CD4-positive, alpha-beta T cell treated with Interleukin-6 for 4 hours (primary cell): ENCODE results near the gene MSL2.
A peak's percentile ranks its signal among the peaks of the same experiment; 100 is the strongest.
"Not testable (repeated sequence)": the region's sequence is repeated elsewhere in the genome, so short reads cannot be mapped to it uniquely, and the experiment has no call there.

ENCODE experiments used
- DNase-seq: peaks from one replicate; pipeline ENCODE4 v3.0.0-alpha.2; 2020; ENCODE audit warnings: mixed read lengths

Gene MSL2

DNA sequence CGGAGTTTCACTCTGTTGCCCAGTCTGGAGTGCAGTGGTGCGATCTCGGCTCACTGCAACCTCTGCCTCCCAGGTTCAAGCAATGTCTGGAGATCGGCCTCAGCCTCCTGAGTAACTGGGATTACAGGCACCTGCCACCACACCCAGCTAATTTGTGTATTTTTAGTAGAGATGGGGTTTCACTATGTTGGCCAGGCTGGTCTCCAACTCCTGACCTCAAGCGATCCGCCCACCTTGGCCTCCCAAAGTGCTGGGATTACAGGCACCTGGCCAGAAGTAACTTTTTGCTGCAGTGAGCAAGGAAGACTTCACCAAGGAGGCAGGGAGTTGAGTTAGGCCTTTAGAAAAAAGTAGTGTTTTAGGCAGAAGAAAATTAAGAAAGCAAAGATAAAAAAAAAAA is 3.9 kb downstream of the MSL2 start:
- DNase-seq: not testable (repeated sequence)

GRCh38 chr3:136189859-136190617 is 6.1 kb downstream of the MSL2 start:
- no peak for DNase-seq

DNA sequence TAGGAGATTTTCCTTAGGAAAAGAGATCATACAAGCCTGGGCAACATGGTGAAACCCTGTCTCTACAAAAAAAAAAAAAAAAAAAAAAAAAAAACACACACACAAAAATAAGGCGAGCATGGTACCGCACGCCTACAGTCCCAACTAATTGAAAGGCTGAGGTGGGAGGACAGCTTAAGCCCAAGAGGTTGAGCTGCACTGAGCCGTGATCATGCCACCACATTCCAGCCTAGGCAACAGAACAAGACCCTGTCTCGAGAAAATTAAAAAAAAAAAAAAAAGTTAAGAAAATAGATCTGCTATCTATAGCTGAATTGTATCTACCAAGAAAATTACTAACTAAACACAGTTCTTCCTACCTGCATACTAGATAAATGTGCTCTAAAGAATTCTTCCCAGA is 7.1 kb downstream of the MSL2 start:
- no peak for DNase-seq

DNA sequence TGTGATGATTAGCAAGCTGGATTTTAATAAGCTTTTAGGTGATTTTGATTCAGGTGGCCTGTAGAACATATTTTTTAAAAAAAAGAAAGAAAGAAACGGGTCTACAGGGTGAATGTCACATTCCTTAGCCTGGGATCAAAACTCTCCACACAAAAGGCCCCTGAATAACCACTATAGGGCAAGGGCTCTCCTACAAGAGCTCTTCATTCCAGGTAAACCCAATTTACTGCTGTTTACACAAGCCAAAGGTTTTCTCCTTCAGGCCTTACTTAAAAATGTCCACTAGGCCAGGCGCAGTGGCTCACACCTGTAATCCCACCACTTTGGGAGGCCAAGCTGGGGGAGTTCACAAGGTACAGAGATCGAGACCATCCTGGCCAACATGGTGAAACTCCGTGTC is 8.3 kb downstream of the MSL2 start:
- no peak for DNase-seq

DNA sequence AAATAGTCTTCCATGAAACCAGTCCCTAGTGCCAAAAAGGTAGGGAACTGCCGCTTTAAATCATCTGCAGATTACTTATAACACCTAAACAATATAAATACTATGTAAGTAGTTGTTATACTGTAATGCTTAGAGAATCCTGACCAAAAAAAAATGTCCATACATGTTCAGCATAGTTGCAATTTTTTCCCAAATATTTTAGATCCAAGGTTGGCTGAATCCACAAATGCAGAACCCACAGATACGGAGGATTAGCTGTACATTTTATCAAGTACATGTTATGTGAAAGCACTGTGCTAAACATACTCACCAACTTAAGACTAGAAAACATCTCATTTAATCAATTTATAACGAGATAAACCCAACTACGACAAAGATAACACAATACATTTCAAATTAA is 9.3 kb downstream of the MSL2 start:
- no peak for DNase-seq

DNA sequence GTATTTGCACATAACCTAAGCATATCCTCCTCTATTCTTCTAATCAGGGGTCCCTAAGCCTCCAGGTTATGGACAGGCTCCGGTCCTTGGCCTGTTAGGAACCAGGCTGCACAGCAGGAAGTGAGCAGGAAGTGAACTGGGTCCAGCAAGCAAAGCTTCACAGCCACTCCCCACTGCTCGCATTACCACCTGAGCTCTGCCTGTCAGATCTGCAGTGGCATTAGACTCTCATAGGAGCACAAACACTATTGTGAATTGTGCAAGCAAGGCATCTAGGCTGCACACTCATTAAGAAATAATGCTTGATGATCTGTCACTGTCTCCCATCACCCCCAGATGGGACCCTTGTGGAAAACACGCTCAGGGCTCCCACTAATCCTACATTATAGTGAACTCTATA is 9.8 kb downstream of the MSL2 start:
- peak; percentile 46 for DNase-seq

- DNase-seq: no peak
These were observed 11.4 kb downstream of the MSL2 start for GRCh38 chr3:136184703-136185102.

GRCh38 chr3:136181741-136182140 is 14.4 kb downstream of the MSL2 start:
- DNase-seq: no peak

DNA sequence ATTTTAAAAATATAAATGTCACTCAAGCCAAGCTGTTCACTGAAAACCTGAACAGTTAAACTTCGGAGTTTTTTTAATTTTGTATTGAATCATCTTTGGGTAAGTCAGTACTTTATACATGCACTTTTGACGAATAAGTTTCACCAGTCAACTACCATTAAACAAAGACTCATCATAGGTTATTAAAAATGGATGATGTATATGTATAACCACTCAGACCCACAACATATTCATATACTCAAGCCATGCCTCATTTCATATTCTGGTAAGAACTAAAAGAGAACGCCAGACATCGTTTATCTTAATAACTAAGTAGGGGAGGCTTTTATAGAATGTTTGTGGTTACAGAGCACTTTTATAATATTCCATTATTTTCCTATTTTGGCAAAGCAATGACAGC is 18.3 kb downstream of the MSL2 start:
- no peak for DNase-seq

- no peak for DNase-seq
These were observed 22.1 kb downstream of the MSL2 start for GRCh38 chr3:136173939-136174490.

DNA sequence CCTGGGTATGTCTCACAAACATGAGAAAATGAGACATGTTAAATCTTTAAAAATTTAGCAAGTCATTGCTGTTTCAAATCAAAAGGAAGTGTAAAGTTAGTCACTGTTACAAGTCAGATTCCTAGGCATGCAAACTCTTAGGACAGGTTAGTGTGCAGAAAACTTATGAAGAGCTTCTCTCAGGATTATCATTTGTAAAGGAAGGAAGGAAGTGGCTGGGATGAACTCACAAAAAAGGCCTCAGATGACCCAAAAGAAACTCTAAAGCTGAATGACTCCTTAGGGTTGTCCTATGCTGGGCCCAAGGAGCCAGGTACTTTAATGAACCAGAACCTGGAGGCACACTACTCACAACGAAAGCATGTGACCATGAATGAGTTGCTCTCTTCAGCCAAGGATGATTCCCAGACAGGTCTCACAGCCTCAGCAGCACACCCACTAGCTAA is 25.0 kb downstream of the MSL2 start:
- no peak for DNase-seq

DNA sequence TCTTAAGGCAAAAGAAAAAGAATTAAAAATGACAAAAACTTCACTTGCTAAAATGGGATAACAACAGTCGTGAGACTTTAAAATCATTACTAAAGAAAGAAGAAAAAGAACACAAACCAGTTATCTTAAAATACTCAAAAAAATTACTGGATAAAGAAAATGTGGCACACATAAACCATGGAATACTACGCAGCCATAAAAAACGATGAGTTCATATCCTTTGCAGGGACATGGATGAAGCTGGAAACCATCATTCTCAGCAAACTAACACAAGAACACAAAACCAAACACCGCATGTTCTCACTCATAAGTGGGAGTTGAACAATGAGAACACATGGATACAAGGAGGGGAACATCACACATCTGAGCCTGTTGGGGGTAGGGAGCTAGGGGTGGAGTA is 27.9 kb downstream of the MSL2 start:
- not testable (repeated sequence) for DNase-seq

DNA sequence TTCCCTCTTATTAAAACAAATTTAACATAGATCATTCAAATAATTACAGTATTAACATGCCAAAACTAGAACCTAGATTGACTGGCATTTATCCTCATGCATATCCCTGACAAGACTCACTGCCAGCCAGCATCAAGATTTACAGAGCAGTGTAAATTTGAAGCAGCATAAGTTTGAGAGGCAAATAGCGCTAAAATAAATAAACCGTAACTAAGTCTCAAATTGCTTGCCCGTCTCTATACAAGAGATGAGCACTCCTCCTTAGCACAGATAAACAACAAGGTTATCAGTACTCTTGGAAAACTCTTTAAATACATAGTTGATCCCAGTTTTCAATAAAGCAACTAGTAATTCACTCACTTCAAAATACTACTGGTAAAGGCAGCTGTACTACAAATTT is 29.6 kb downstream of the MSL2 start:
- DNase-seq: no peak

DNA sequence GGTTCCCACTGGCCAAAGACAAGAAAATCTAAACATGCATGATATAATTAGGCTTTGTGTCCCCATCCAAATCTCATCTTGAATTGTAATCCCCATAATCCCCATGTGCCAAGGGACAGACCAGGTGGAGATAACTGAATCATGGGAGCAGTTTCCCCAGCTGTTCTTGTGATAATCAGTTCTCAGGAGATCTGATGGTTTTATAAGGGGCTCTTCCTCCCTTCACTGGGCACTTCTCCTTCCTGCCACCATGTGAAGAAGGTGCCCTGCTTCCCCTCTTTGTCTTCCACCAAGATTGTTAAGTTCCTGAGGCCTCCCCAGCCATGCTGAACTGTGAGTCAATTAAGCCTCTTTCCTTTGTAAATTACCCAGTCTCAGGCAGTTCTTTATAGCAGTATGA is 32.5 kb downstream of the MSL2 start:
- DNase-seq: not testable (repeated sequence)

- no peak for DNase-seq
These were observed 33.8 kb downstream of the MSL2 start for GRCh38 chr3:136162322-136162721.

DNA sequence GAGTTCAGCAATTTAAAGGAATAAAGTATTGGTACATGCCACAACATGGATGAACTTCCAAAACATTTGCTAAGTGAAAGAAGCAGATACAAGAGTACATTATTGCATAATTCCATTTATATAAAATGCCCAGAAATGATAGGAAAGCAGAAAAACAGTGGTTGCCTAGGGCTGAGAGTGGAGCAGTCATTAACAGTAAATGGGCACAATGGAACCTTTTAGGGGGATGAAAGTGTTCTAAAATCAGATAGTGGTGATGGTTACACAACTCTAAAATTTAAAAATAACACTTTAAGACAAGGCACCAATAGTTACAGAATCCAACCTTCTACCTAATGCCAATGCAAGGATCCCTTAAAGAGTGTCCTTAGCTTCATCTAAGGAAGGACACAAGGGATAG is 34.6 kb downstream of the MSL2 start:
- DNase-seq: no peak

DNA sequence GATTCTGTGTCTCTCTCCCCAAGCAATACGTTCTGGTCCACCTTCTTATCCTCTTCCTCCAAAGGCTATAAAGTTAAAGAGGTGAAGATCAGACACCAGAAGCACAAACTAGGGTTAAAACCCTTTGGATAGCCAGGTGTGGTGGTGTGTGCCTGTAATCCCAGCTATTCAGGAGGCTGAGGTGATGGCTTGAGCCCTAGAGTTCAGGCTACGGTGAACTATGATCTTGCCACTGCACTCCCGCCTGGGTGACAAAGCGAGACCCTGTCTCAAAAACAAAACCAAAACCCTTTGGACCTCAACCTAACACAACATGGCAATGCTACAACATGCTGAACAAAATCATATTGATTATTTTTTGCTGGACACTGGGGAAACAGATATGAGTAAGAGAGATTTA is 43.2 kb downstream of the MSL2 start:
- no peak for DNase-seq

- no peak for DNase-seq
These were observed 43.8 kb downstream of the MSL2 start for GRCh38 chr3:136152176-136152843.

GRCh38 chr3:136151219-136151618 is 44.9 kb downstream of the MSL2 start:
- DNase-seq: no peak

DNA sequence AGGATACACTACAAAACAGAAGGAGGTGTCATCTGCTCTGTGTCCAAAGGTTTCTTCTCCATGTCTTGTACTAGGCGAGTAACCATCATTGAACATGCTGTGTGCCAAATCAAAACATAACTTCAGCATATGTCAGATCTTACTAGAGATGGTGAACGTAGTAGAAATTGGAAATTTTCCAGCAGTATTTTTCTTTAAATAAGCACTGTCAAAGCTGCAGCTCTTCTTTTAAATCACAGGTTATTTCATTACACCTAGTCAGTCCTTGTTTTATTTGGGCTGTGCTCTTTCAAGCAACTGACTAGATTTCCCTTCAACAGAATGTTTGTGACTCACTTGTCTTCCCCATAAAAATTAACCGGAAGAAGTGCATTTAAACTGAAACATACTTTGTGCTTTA is 46.5 kb downstream of the MSL2 start:
- DNase-seq: no peak

GRCh38 chr3:136146981-136147729 is 49.0 kb downstream of the MSL2 start:
- no peak for DNase-seq

- DNase-seq: not testable (repeated sequence)
These were observed 51.7 kb downstream of the MSL2 start for GRCh38 chr3:136144397-136144796.

GRCh38 chr3:136142592-136142991 is 53.5 kb downstream of the MSL2 start:
- no peak for DNase-seq

GRCh38 chr3:136141891-136142290 is 54.2 kb downstream of the MSL2 start:
- no peak for DNase-seq
